ENCODE data around the gene USP9Y. TPM values are rescaled to one million over a fixed set of nuclear protein-coding genes. Genes with fewer than 3 reads are reported as not detected.
"Not testable (repeated sequence)": the region's sequence is repeated elsewhere in the genome, so short reads cannot be mapped to it uniquely, and the experiment has no call there.

The USP9Y gene, protein sequence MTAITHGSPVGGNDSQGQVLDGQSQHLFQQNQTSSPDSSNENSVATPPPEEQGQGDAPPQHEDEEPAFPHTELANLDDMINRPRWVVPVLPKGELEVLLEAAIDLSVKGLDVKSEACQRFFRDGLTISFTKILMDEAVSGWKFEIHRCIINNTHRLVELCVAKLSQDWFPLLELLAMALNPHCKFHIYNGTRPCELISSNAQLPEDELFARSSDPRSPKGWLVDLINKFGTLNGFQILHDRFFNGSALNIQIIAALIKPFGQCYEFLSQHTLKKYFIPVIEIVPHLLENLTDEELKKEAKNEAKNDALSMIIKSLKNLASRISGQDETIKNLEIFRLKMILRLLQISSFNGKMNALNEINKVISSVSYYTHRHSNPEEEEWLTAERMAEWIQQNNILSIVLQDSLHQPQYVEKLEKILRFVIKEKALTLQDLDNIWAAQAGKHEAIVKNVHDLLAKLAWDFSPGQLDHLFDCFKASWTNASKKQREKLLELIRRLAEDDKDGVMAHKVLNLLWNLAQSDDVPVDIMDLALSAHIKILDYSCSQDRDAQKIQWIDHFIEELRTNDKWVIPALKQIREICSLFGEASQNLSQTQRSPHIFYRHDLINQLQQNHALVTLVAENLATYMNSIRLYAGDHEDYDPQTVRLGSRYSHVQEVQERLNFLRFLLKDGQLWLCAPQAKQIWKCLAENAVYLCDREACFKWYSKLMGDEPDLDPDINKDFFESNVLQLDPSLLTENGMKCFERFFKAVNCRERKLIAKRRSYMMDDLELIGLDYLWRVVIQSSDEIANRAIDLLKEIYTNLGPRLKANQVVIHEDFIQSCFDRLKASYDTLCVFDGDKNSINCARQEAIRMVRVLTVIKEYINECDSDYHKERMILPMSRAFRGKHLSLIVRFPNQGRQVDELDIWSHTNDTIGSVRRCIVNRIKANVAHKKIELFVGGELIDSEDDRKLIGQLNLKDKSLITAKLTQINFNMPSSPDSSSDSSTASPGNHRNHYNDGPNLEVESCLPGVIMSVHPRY (N-terminal part only)
- 10 to 100 TPM in 1 of 2 experiments, 1 to 10 TPM in 1; 9.8 to 11.6 TPM for total RNA-seq

DNA sequence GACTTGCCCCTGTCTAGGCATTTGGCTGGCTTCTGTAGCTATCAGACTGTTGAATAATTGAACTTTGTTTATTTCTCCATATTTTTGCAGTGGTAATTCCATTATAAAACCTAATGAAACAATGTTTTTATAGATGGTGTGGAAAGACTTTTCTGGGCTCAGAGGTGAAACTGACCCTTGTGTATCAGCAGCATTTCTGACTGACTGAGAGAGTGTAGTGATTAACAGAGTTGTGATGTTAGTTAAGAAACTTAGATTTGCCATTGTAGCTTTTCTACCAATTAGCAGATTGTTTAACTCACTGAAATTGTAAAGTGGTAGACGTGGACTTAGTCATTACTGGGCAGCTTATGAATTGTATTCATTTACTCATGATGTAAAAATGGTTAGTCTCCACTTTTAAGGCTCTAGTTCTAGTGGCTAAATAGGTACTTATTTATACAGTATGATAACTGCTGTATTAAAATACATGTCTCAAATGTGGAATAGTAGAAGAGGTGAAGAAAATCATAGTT is at the start of gene USP9Y:
Gene USP9Y, plus strand, starts transcription at position 51 of the 515 bp plus-strand sequence. CDS start 8,217 bp downstream, outside the sequence.
- Mint-ChIP-seq H3K27ac (no peak within 1 kb of the TSS), H3K4me1 (peaks cover 7% of the 10 kb centered on the region), H3K4me3 (no peak within 1 kb of the TSS), H3K27me3 (no peaks in the 10 kb centered on the region), H3K36me3 (peaks cover 80% of the 10 kb centered on the region), H3K9me3 (peaks cover 16% of the 10 kb centered on the region)
- DNase-seq = no peak

DNA sequence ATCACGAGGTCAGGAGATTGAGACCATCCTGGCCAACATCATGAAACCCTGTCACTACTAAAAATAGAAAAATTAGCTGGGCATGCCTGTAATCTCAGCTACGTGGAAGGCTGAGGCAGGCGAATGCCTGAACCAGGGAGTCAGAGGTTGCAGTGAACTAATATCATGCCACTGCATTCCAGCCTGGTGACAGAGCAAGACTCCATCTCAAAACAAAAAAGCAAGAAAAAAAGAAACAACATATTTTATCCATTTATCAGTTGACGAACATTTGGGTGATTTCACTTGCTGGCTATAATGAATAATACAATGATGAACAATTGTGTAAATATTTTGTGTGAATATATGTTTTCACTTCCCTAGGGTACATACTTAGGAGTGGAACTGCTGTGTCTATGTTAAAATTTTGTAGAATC is 49.4 kb upstream of the USP9Y start:
- Mint-ChIP-seq H3K4me3 (no peak overlapping the region), H3K27ac (no peak overlapping the region), H3K27me3 (no peaks in the 10 kb centered on the region), H3K36me3 (no peaks in the 10 kb centered on the region), H3K4me1 (no peaks in the 10 kb centered on the region), H3K9me3 (peaks cover 3% of the 10 kb centered on the region)
- DNase-seq = no peak

DNA sequence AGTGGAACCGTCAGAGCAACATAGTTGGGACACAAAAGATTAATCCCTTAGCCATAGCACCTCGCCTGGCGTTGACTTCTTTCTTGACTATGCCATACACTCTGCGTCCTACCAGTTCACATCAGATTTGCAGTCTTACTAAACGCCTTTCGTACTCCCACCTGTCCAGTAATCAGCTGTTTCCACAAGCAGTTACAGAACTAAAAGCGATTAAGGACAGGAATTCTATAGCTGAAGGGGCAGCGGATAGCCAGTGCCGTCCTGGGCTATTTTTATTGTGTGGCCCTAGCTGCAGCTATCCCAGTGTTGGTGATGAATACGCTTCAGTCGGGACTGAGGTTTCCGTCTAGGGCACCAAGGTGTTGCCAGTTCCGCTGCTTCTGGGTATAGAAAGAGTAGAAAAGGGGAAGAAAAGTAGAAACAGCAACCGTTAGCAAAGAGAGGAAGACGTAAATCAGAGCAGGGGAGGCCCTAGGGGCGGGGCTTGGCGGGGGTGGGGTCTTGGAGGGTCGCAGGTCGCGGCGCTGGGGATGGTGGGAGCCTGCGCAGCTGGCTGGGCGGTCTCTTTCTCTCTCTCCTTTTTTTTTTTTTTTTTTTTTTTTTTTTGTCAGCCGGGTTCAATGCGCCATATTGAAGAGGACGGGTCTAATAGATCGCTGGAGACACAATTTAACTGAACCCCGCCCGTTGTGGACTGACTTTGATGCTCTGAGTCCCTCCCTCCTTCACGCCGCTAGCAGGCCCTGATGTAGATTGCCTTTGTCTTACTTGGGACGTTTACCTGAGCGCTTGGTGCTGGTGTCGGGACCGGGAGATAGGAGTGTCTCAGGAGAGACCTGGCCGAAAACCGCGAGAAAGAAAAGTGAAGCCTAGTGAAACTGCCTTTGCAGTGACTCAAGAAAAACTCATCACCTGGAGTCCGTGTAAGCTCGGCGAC is 39.0 kb upstream of the USP9Y start:
- H3K9me3 Mint-ChIP-seq = no peaks in the 10 kb centered on the region
- H3K27ac Mint-ChIP-seq = peak overlapping the region; percentile 98
- H3K36me3 Mint-ChIP-seq = peaks cover 14% of the 10 kb centered on the region

DNA sequence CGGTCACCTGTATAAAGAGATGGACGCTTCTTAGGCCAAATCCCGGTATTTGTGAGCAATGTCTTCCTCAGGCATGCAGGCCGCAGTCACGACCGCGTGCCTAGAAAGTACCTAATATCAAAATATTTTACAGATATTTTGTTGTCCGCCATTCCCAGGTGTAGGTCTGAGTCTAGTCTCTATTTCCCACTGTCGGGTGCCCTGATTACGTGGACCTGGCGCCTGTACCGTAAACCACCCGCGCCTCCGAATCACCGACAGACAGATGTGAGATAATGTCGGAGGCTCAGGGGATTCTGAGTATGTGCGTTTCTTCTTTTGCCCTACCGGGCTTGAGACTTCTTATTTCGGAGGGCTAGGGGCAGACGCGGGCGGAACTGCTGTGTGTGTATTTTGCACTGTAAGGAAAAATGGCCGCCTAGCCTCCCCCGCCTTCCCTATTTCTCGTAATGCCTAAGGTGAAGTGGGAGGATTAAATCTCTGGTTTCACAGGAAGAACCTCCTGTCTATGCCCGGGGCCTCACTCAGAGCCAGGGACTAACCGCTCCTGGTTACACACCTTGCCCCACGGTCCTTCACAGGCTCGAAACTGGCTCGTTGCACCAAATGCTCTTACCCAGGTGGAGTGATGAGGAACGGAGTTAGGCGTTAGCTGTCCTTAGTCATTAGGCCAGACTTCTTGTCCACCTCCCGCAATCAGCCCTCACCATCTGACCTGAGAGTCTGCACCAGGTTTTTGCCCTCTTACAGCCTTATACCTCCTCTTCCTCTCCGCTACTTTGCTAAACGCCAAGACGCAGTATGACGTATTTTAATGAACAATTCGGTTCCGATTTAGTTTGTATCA is 38.1 kb upstream of the USP9Y start:
- H3K9me3 Mint-ChIP-seq = no peaks in the 10 kb centered on the region
- peaks cover 6% of the 10 kb centered on the region for H3K4me1 Mint-ChIP-seq
- H3K27ac Mint-ChIP-seq = peak overlapping the region; percentile 98
- peak overlapping the region; percentile 97 for H3K4me3 Mint-ChIP-seq
- peak; percentile 42 for DNase-seq
- H3K36me3 Mint-ChIP-seq = peaks cover 15% of the 10 kb centered on the region
- H3K27me3 Mint-ChIP-seq = no peaks in the 10 kb centered on the region

More for the DNA sequence above, 39.0 kb upstream of the USP9Y start:
- peaks cover 6% of the 10 kb centered on the region for H3K4me1 Mint-ChIP-seq
- no peaks in the 10 kb centered on the region for H3K27me3 Mint-ChIP-seq
- H3K4me3 Mint-ChIP-seq = peak overlapping the region; percentile 97
- DNase-seq = peak; percentile 67

DNA sequence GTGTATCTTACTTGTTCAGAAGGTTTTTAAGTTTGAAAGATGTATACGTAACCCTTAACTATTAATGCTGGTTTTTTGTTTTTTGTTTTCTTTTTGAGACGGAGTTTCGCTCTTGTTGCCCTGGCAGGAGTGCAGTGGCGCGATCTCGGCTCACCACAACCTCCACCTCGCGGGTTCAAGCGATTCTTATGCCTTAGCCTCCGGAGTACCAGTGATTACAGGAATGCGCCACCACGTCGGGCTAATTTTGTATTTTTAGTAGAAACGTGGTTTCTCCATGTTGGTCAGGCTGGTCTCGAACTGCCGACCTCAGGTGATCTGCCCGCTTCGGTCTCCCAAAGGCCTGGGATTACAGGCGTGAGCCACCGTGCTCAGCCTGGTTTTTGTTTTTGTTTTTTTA is 37.2 kb upstream of the USP9Y start:
- Mint-ChIP-seq H3K36me3 (peaks cover 19% of the 10 kb centered on the region), H3K4me3 (peak overlapping the region; percentile 97), H3K27ac (peak overlapping the region; percentile 98), H3K4me1 (peaks cover 10% of the 10 kb centered on the region)
- H3K27me3 Mint-ChIP-seq, DNase-seq, H3K9me3 Mint-ChIP-seq: not testable (repeated sequence)

DNA sequence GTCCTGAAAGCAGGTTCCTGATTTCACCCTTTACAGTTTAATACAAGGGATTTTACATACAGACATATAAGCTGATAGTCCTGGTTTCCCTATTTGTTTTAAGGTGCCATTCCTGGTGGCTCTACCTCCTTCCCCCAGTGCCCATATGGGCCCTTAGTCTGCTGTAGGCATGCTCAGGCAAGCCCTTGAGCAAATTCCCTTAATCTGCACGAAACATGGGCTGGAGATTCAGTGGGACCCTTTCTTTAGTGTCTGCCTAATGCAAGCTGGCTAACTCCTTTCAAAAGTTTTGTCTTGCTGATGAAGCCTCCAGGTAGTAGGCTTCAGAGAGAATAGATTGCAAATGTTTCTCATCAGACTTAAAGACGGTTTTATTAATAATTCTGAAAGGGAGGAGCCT is 22.9 kb upstream of the USP9Y start:
- Mint-ChIP-seq H3K4me3 (no peak overlapping the region), H3K36me3 (peaks cover 21% of the 10 kb centered on the region), H3K4me1 (peaks cover 12% of the 10 kb centered on the region), H3K27ac (no peak overlapping the region), H3K27me3 (no peaks in the 10 kb centered on the region), H3K9me3 (peaks cover 3% of the 10 kb centered on the region)
- no peak for DNase-seq

DNA sequence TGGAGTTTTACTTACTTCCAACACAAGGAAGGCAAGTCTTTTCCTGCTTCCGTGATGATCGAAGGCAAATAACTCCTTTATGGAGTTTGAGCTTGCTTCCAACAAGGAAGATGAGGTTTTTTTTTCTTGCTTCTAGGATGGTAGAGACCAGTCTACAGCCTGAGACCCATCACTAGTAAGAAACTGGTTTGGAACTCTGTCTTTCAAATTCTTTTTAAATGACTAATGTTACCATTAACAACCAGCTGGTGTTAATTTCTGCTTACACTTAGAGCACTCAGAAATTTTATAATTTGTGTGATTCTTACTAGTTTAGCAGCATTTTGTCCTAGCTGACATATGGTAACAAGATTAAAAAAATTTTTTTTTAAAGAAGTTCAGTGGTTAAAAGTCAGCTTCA is 19.5 kb upstream of the USP9Y start:
- H3K4me1 Mint-ChIP-seq = peaks cover 12% of the 10 kb centered on the region
- H3K27ac Mint-ChIP-seq = no peak overlapping the region
- H3K36me3 Mint-ChIP-seq = peaks cover 29% of the 10 kb centered on the region
- H3K9me3 Mint-ChIP-seq = peaks cover 3% of the 10 kb centered on the region
- H3K27me3 Mint-ChIP-seq = no peaks in the 10 kb centered on the region
- no peak overlapping the region for H3K4me3 Mint-ChIP-seq
- DNase-seq = no peak

DNA sequence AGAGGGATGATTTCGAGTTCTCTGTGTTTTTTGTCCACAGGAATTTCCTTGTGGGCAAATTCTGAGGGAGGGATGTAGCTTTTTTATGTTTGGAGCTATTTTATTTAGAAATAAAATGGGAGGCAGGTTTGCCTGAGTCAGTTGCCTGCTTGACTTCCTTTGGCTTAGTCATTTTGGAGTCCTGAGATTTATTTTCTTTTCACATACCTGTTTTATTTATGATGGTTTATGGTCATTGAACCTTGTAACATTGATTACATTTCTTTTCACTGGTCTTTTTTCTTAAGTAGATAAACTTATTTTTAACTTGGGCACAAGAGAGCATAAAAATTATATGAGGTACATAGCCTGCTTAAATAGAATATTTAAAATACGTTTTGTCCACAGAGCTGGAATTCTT is 12.7 kb upstream of the USP9Y start:
- no peak for DNase-seq
- Mint-ChIP-seq H3K4me3 (no peak overlapping the region), H3K9me3 (peaks cover 9% of the 10 kb centered on the region), H3K4me1 (peaks cover 3% of the 10 kb centered on the region), H3K27ac (no peak overlapping the region), H3K27me3 (no peaks in the 10 kb centered on the region), H3K36me3 (peaks cover 59% of the 10 kb centered on the region)

DNA sequence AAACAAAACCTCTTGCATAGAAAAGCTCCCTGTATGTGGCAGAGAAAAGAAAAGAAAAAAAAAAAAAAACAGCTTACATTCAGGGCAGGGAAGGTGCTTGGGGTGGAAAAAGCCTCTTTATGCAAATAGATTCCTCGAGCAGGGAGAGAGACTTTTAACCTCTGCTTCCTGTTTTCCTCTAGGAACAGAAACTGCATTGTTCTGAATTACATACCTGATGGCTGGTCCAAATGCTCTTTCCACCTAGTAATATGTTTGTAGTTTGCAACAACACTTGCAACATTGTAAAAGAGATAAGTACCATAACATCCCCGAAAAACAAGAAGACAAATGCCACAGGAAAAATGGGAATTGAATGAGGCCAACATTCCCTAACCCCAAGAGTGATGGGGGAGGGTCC is 944 bp upstream of the USP9Y start:
- H3K27me3 Mint-ChIP-seq = no peaks in the 10 kb centered on the region
- peaks cover 16% of the 10 kb centered on the region for H3K9me3 Mint-ChIP-seq
- peaks cover 3% of the 10 kb centered on the region for H3K4me1 Mint-ChIP-seq
- peaks cover 69% of the 10 kb centered on the region for H3K36me3 Mint-ChIP-seq
- no peak overlapping the region for H3K4me3 Mint-ChIP-seq
- no peak for DNase-seq
- H3K27ac Mint-ChIP-seq = no peak overlapping the region

DNA sequence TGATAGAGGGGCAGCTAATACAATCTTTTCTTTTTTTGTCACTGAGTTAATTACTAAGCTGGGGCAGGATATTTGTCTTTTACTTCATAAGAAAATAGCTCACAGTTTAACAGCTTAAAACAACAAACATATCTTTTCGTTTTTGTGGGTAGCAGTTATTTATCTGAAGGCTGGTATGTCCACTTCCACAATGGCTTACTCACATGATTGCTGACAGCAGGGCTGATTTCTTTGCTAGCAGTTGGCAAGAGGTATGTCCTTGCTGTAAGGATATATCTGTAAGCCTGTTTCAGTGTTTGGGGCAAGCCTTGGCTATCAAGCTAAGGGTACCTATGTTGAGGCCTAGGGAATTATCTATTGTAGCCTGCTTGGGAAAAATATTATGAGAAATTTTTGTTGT is 1.1 kb downstream of the USP9Y start:
- Mint-ChIP-seq H3K27me3 (no peaks in the 10 kb centered on the region), H3K4me1 (peaks cover 7% of the 10 kb centered on the region), H3K36me3 (peaks cover 82% of the 10 kb centered on the region), H3K9me3 (peaks cover 16% of the 10 kb centered on the region), H3K4me3 (no peak overlapping the region), H3K27ac (no peak overlapping the region)
- DNase-seq = no peak

DNA sequence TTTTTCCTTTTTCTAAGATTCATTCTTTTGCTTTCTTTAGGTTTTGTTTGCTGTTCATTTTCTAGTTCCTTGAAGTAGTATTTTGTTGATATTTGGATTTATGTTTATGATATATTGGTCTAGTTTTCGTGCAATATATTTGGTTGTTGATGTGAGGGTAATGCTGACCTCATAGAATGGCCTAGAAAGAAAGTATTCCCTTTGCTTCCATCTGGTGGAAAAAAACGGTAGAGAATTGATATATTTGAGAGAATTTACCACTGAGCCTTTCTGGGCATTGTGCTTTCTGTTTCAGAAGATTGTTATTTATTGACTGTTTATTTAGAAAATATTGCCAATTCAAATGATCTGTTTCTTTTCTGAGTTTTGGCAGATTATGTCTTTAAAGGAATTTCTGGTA is 9.4 kb downstream of the USP9Y start:
- no peak for DNase-seq
- peaks cover 13% of the 10 kb centered on the region for H3K4me1 Mint-ChIP-seq
- H3K36me3 Mint-ChIP-seq = peaks cover 22% of the 10 kb centered on the region
- H3K9me3 Mint-ChIP-seq = no peaks in the 10 kb centered on the region
- no peak overlapping the region for H3K4me3 Mint-ChIP-seq
- no peaks in the 10 kb centered on the region for H3K27me3 Mint-ChIP-seq
- no peak overlapping the region for H3K27ac Mint-ChIP-seq

DNA sequence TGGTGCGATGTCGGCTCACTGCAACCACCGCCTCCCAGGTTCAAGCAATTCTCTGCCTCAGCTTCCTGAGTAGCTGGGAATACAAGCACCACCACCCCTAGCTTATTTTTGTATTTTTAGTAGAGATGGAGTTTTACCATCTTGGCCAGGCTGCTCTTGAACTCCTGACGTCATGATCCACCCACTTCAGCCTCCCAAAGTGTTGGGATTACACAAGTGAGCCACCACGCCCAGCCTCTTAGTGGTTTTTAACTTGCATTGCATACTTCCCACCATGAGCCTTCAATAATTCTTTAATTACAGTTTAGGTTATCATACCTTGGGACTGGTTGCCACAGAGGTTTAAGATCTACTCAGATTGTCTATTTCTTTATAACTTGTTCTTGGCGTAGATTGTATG is 14.3 kb downstream of the USP9Y start:
- Mint-ChIP-seq H3K4me3 (no peak overlapping the region), H3K36me3 (peaks cover 22% of the 10 kb centered on the region), H3K27ac (no peak overlapping the region), H3K27me3 (no peaks in the 10 kb centered on the region), H3K9me3 (no peaks in the 10 kb centered on the region), H3K4me1 (peaks cover 10% of the 10 kb centered on the region)
- DNase-seq = no peak

DNA sequence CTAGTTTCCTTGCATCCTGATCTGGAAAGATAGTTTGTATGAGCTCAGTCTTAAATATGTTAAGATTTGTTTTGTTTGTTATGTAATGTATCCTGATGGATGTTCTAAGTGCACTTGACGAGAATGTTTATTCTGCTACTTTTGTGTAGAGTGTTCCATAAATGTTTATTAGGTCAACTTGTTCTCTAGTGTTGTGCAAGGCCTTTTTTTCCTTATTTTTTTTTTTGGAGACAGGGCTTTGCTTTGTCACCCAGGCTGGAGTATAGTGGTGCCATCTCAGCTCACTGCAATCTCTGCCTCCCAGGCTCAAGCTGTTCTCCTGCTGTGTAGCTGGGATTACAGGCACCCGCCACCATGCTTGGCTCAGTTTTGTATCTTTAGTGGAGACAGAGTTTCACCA is 28.7 kb downstream of the USP9Y start:
- Mint-ChIP-seq H3K4me3 (no peak overlapping the region), H3K36me3 (peaks cover 19% of the 10 kb centered on the region), H3K4me1 (peaks cover 9% of the 10 kb centered on the region), H3K9me3 (no peaks in the 10 kb centered on the region), H3K27ac (no peak overlapping the region), H3K27me3 (no peaks in the 10 kb centered on the region)
- no peak for DNase-seq

Data from activated naive CD8-positive, alpha-beta T cell treated with anti-CD3 and anti-CD28 coated beads for 36 hours (primary cell).